Prostate gland (tissue), 2 donors: Measurements from ENCODE around the gene BCAP31. TPM values are rescaled to one million over a fixed set of nuclear protein-coding genes. Genes with fewer than 3 reads are reported as not detected.
"Not testable (repeated sequence)": the region's sequence is repeated elsewhere in the genome, so short reads cannot be mapped to it uniquely, and the experiment has no call there.

Experiments used
- DNase-seq: peaks from one replicate; pipeline ENCODE4 v3.0.0-alpha.2; 2019; ENCODE audit warnings: low spot score
- H3K27ac ChIP-seq, 2 donors: fragments of 200-600 bp; sonication (generic); 2 replicates each; pipeline ENCODE4 v1.5.1; 2017 to 2019
- H3K27me3 ChIP-seq: fragments of 200-600 bp; sonication (generic); replicated peaks from 2 replicates; pipeline ENCODE4 v1.5.1; 2019; ENCODE audit not compliant: insufficient read depth
- H3K36me3 ChIP-seq, 2 donors: fragments of 200-600 bp; sonication (generic); 1 replicate in 1 of 2; 2 replicates in 1 of 2; pipeline versions ENCODE4 v1.5.1 to v1.8.1; 2017 to 2019
- H3K4me1 ChIP-seq: fragments of 200-600 bp; sonication (generic); replicated peaks from 2 replicates; pipeline ENCODE4 v1.5.1; 2019
- H3K4me3 ChIP-seq, 2 donors: fragments of 200-600 bp; sonication (generic); 2 replicates each; pipeline ENCODE4 v1.5.1; 2017 to 2019
- H3K9me3 ChIP-seq: fragments of 200-600 bp; sonication (generic); 2 replicates; pipeline ENCODE4 v1.5.1; 2017
- POLR2A ChIP-seq: fragments of 450-650 bp; IDR thresholded peaks from one replicate; pipeline ENCODE4 v1.6.1; 2016; ENCODE audit warnings: antibody characterized with exemption, mild to moderate bottlenecking
- POLR2AphosphoS5 ChIP-seq: sonication (generic); formaldehyde crosslinking; IDR thresholded peaks from one replicate; pipeline ENCODE4 v1.6.1; 2017; ENCODE audit warnings: antibody characterized with exemption
- WGBS: methylation state at CpG from one replicate; pipeline ENCODE4 v1.1.5; 2018; 5-methylcytosine and 5-hydroxymethylcytosine counted together
- intact Hi-C: fragments of 100-400 bp; cut with DNase I; formaldehyde crosslinking; loops from one replicate; pipeline ENCODE4 v1.14.2; 2022
- total RNA-seq, 2 donors: library from RNA; depleted of rRNA; stranded (reverse); fragments of >200 nt; gene quantifications; one replicate each; pipeline ENCODE4 v1.1.0, GENCODE V29; 2016
- TF ChIP-seq, protein P1 (sequence below), 4 experiments: fragments of 200-600 bp in 2 of 4; fragments of 450-650 bp in 2 of 4; sonication (generic) in 2 of 4; IDR thresholded peaks; 1 replicate in 3 of 4; 2 replicates in 1 of 4; pipeline ENCODE4 v1.5.1; 2016 to 2019; ENCODE audit warnings: antibody characterized with exemption in 4 of 4, mild to moderate bottlenecking in 2 of 4, moderate library complexity in 2 of 4

The BCAP31 gene
- total RNA-seq, 2 donors from 2014 or later: 144 to 244 TPM

GRCh38 chrX:153685751-153686696 is 38.2 kb downstream of the BCAP31 start:
- H3K27ac ChIP-seq: no peak overlapping the region

GRCh38 chrX:153685156-153685536 is 39.0 kb downstream of the BCAP31 start:
- no peaks in the 10 kb centered on the region for H3K36me3 ChIP-seq
- intact Hi-C loops: no loop called here
- H3K27me3 ChIP-seq: no peaks in the 10 kb centered on the region
- no peaks in the 10 kb centered on the region for H3K4me1 ChIP-seq
- WGBS: no CpG with 5 or more reads among the region's 21 CpGs
- no peak overlapping the region for H3K4me3 ChIP-seq
- TF ChIP-seq POLR2AphosphoS5 (no peak), POLR2A (no peak)
- TF ChIP-seq, protein P1, sequence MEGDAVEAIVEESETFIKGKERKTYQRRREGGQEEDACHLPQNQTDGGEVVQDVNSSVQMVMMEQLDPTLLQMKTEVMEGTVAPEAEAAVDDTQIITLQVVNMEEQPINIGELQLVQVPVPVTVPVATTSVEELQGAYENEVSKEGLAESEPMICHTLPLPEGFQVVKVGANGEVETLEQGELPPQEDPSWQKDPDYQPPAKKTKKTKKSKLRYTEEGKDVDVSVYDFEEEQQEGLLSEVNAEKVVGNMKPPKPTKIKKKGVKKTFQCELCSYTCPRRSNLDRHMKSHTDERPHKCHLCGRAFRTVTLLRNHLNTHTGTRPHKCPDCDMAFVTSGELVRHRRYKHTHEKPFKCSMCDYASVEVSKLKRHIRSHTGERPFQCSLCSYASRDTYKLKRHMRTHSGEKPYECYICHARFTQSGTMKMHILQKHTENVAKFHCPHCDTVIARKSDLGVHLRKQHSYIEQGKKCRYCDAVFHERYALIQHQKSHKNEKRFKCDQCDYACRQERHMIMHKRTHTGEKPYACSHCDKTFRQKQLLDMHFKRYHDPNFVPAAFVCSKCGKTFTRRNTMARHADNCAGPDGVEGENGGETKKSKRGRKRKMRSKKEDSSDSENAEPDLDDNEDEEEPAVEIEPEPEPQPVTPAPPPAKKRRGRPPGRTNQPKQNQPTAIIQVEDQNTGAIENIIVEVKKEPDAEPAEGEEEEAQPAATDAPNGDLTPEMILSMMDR (IDR thresholded peaks at IDR 0.05): no peak
- no peak overlapping the region for H3K27ac ChIP-seq
- H3K9me3 ChIP-seq: no peaks in the 10 kb centered on the region
- DNase-seq: no peak

More at GRCh38 chrX:153685751-153686696, 38.2 kb downstream of the BCAP31 start:
- Histone ChIP-seq H3K4me1 (no peaks in the 10 kb centered on the region), H3K27me3 (no peaks in the 10 kb centered on the region), H3K36me3 (no peaks in the 10 kb centered on the region), H3K4me3 (no peak overlapping the region), H3K9me3 (no peaks in the 10 kb centered on the region)
- DNase-seq: no peak
- no peak for TF ChIP-seq POLR2A
- TF ChIP-seq, protein P1 (IDR thresholded peaks at IDR 0.05): no peak
- no peak for TF ChIP-seq POLR2AphosphoS5
- WGBS: 80% methylated on average over 19 of the region's 24 CpGs
- intact Hi-C loops: no loop called here

GRCh38 chrX:153684467-153685155 is 39.6 kb downstream of the BCAP31 start:
- intact Hi-C loops: no loop called here
- WGBS: 29% methylated on average over 13 of the region's 21 CpGs

GRCh38 chrX:153683486-153683885 is 40.7 kb downstream of the BCAP31 start:
- intact Hi-C loops, H3K27me3 ChIP-seq, H3K4me1 ChIP-seq, H3K9me3 ChIP-seq, DNase-seq, H3K27ac ChIP-seq, H3K36me3 ChIP-seq, H3K4me3 ChIP-seq: not testable (repeated sequence)
- 100% methylated on average over 8 of the region's 8 CpGs for WGBS

More at GRCh38 chrX:153684467-153685155, 39.6 kb downstream of the BCAP31 start:
- no peaks in the 10 kb centered on the region for H3K27me3 ChIP-seq
- no peaks in the 10 kb centered on the region for H3K4me1 ChIP-seq
- no peak overlapping the region for H3K27ac ChIP-seq
- TF ChIP-seq, protein P1 (IDR thresholded peaks at IDR 0.05): no peak
- TF ChIP-seq POLR2AphosphoS5 (no peak), POLR2A (no peak)
- H3K36me3 ChIP-seq: no peaks in the 10 kb centered on the region
- DNase-seq: no peak
- H3K4me3 ChIP-seq: no peak overlapping the region
- no peaks in the 10 kb centered on the region for H3K9me3 ChIP-seq

DNA sequence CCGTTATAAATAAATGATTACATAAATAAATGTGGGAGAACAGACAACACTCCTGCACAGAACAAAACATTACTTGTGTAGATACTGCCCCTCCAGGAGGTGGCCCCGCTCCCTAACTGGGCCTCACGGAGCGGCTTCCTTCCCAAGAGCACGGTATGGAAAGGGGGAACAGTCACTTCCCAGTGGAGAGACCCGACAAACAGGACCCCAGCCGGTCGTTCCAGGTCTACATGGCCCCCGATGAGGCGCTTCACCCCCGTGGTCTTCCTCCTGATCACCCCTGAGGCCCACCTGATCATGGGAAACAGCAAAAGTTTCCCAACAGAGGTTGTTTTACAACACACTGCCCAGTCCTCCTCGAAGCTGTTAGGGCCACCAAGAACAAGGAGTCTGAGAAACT is 43.0 kb downstream of the BCAP31 start:
- DNase-seq: no peak
- TF ChIP-seq, protein P1 (IDR thresholded peaks at IDR 0.05): no peak
- TF ChIP-seq POLR2AphosphoS5: no peak
- no peak for TF ChIP-seq POLR2A
- WGBS: 69% methylated on average over 9 of the region's 12 CpGs
- Histone ChIP-seq H3K4me1 (no peaks in the 10 kb centered on the region), H3K36me3 (no peaks in the 10 kb centered on the region), H3K9me3 (no peaks in the 10 kb centered on the region), H3K4me3 (no peak overlapping the region), H3K27ac (no peak overlapping the region), H3K27me3 (no peaks in the 10 kb centered on the region)
- intact Hi-C loops: no loop called here
